GM18511 (cell line): ENCODE data around the gene FSTL3.
"Not testable (repeated sequence)": the region's sequence is repeated elsewhere in the genome, so short reads cannot be mapped to it uniquely, and the experiment has no call there.

Experiments
- ATAC-seq: cut with Tn5 transposase; IDR thresholded peaks from one replicate; pipeline ENCODE4 v1.9.1; 2021; ENCODE audit warnings: mild to moderate bottlenecking, moderate library complexity; ENCODE audit not compliant: unreplicated experiment

The FSTL3 gene

GRCh38 chr19:676339-677105 lies at the start of gene FSTL3:
Gene FSTL3 (plus strand): TSS chr19:676392. CDS start chr19:676424, 32 bp downstream.
- no peak for ATAC-seq

- ATAC-seq, result not testable (repeated sequence)
Measured at GRCh38 chr19:626566-626965, 49.6 kb upstream of the FSTL3 start.

GRCh38 chr19:628168-628567 lies 48.0 kb upstream of the FSTL3 start:
- no peak for ATAC-seq

GRCh38 chr19:629515-629914 lies 46.7 kb upstream of the FSTL3 start:
- not testable (repeated sequence) for ATAC-seq

GRCh38 chr19:629961-630714 lies 46.1 kb upstream of the FSTL3 start:
- no peak for ATAC-seq

- peak; percentile 22 for ATAC-seq
Measured at GRCh38 chr19:632579-633067, 43.6 kb upstream of the FSTL3 start.

GRCh38 chr19:633068-633785 lies 43.0 kb upstream of the FSTL3 start, which contains the start of gene POLRMT:
Gene POLRMT (minus strand): TSS chr19:633537. CDS start chr19:633512, 25 bp downstream.
- ATAC-seq, result peak; percentile 90

- ATAC-seq, result no peak
Measured at GRCh38 chr19:633786-634639, 42.2 kb upstream of the FSTL3 start.

GRCh38 chr19:634975-635652 lies 41.1 kb upstream of the FSTL3 start:
- ATAC-seq, result no peak

GRCh38 chr19:638906-639252 lies 37.3 kb upstream of the FSTL3 start:
- ATAC-seq, result no peak

- ATAC-seq, result peak; percentile 65
Measured at GRCh38 chr19:639253-640160, 36.7 kb upstream of the FSTL3 start, which contains the start of gene FGF22. Gene FGF22 (plus strand): TSS chr19:639879. CDS start chr19:639926, 47 bp downstream.

GRCh38 chr19:640161-640558 lies 36.0 kb upstream of the FSTL3 start:
- no peak for ATAC-seq

- no peak for ATAC-seq
Measured at GRCh38 chr19:640606-641189, 35.5 kb upstream of the FSTL3 start.

GRCh38 chr19:641702-642101 lies 34.5 kb upstream of the FSTL3 start:
- ATAC-seq, result no peak

- no peak for ATAC-seq
Measured at GRCh38 chr19:642767-643727, 33.1 kb upstream of the FSTL3 start.

- ATAC-seq, result no peak
Measured at GRCh38 chr19:643736-644135, 32.5 kb upstream of the FSTL3 start.

- ATAC-seq, result no peak
Measured at GRCh38 chr19:644363-644762, 31.8 kb upstream of the FSTL3 start.
